Measurements from ENCODE around the gene CNTN4. TPM values are rescaled to one million over a fixed set of nuclear protein-coding genes. Genes with fewer than 3 reads are reported as not detected.

CNTN4 gene
- polyA plus RNA-seq, 4 donors = 0.27 to 6.5 (median 2.6) TPM; not detected in 1

GRCh38 chr3:3105815-3106214, 1007.1 kb downstream of the CNTN4 start:
- H3K27me3 ChIP-seq (ENCODE audit: control insufficient read depth in 3 of 3, insufficient read depth in 3 of 3, low read length in 3 of 3) = peaks cover 0 to 3% (median 0%) of the 10 kb centered on the region in 3 donors
- FAIRE-seq (no peak), DNase-seq (no peak)
- no peak overlapping the region for H3K27ac ChIP-seq (ENCODE audit: low read depth in 1 of 3, low read length in 2 of 3)
- H3K4me1 ChIP-seq (ENCODE audit: control insufficient read depth in 3 of 3, insufficient read depth in 2 of 3, low read depth in 1 of 3, low read length in 2 of 3) = no peaks in the 10 kb centered on the region
- no peaks in the 10 kb centered on the region for H3K9me3 ChIP-seq (ENCODE audit: control insufficient read depth in 2 of 2, insufficient read depth in 1 of 2, low read depth in 1 of 2, low read length in 1 of 2)
- H3K4me3 ChIP-seq (ENCODE audit: low read depth in 1 of 3, low read length in 3 of 3) = no peak overlapping the region
- WGBS, 3 donors = 68 to 77% (median 68%) methylated on average over 4 of the region's 4 CpGs
- no peaks in the 10 kb centered on the region for H3K36me3 ChIP-seq (ENCODE audit: control insufficient read depth in 3 of 3, insufficient read depth in 2 of 3, low read depth in 1 of 3, low read length in 3 of 3)

- Histone ChIP-seq H3K9me3 (ENCODE audit: control insufficient read depth in 2 of 2, insufficient read depth in 1 of 2, low read depth in 1 of 2, low read length in 1 of 2) (no peaks in the 10 kb centered on the region), H3K4me3 (ENCODE audit: low read depth in 1 of 3, low read length in 3 of 3) (no peak overlapping the region), H3K36me3 (ENCODE audit: control insufficient read depth in 3 of 3, insufficient read depth in 2 of 3, low read depth in 1 of 3, low read length in 3 of 3) (no peaks in the 10 kb centered on the region), H3K27ac (ENCODE audit: low read depth in 1 of 3, low read length in 2 of 3) (no peak overlapping the region), H3K27me3 (ENCODE audit: control insufficient read depth in 3 of 3, insufficient read depth in 3 of 3, low read length in 3 of 3) (peaks cover 0 to 3% (median 0%) of the 10 kb centered on the region in 3 donors), H3K4me1 (ENCODE audit: control insufficient read depth in 3 of 3, insufficient read depth in 2 of 3, low read depth in 1 of 3, low read length in 2 of 3) (no peaks in the 10 kb centered on the region)
- no peak for DNase-seq
- WGBS, 3 donors = 92 to 100% (median 96%) methylated on average over 3 of the region's 3 CpGs
- FAIRE-seq = no peak
These were observed 1008.5 kb downstream of the CNTN4 start for GRCh38 chr3:3107181-3107580.
